HG02759 (cell line): ENCODE results near the gene PTX4.
A peak's percentile ranks its signal among the peaks of the same experiment; 100 is the strongest.

ENCODE experiments used
- ATAC-seq: cut with Tn5 transposase; IDR thresholded peaks from one replicate; pipeline ENCODE4 v1.9.1; 2021; ENCODE audit warnings: mild to moderate bottlenecking, moderate library complexity; ENCODE audit not compliant: unreplicated experiment

PTX4 gene

DNA sequence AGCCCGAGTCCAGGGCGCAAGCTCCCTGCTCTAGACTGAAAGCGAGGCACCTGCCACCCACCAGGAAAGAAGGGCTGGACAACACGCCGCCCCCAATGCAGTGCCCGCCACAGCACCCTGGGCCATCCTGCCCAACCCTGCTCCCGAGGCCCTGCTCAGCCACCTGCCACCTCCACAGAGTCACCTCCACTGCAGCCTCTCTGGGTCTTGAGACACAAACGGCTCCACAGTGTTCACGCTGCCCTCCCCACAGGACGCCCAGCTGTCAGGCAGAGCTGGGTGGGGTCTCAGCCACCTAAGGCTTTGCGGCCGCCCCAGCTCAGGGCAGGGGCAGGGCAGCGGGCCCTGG is 23.2 kb downstream of the PTX4 start:
- no peak for ATAC-seq

DNA sequence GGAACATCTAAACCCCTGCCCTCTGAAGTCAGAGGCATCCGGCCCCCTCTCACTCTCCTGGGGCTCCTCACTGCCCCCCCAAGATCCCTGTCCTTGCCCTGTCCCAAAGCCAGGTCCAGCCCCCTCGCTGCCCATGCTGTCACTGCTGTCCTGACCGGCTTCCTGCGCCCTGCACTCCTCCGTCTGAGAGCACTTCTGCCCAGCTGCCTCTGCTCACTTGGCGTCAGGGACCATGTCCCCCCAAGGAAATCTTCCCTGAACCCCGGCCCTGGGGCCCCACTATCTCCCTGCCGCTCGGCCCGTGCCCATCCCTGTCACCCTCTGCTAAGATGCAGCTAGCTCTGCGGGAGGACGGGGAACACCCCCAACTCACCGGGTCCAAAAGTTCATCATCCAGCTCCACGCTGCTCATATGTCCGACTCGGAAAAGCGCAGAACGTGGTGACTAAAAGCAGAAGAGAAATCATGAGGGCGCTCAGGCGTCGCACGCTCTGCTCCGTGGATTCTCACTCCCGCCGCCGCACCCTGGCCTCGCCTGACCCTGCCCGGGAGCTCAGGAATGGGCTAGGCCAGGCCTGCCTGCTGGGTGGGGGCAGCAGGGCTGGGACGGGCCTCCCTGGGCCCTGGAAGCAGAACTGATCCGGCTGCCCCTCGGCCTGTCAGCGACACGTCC is 23.7 kb downstream of the PTX4 start:
- no peak for ATAC-seq

DNA sequence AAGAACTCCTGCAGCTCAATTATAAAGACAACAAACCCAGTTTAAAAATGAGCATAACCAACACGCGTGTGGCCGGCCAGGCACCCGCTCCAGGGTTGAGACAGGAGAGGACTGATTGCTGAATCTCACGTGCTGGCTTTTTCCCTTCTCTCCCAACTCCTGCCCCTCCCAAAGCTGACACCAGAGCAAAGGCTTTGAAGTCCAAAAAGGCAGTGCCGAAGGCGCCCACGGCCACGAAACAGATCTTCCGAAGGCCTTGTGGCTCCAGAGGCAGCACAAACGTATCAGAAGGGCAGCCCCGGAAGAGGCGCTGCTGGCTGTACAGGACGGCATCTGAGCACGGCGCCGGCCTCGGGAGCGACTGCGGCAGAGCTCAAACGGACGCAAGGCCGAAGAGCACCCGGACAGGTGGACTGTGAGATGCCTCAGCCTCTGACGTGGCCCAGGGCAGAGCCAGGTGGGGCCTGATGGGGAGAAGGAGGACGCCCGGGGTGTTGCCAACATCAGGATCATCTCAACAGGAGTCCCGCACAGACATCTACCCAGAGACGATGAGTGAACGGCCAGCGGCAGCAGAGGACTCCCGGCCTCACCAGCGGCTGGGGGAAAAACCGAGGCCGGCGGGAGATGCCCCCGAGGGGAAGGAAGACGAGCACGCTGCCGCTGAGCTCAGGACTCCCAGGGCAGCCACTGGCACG is 24.4 kb downstream of the PTX4 start:
- no peak for ATAC-seq

DNA sequence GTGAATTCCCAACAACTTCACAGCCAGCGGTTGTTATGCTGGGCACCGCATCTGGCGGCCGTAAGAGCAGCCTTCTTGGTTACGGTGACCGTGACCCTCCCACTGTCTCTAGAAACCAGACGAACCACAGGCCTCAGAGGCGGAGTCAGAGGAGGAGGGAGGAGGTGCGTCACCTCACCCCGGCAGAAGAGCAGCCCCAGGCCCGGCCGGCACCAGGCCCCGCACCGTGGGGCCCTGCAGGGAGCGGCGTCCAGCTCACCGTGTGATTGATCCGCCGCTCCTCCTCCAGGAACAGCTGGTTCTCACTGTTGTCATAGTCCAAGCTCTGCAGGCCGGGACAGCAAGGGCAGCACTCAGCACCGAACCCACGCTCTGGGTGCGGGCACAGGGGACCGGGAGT is 27.6 kb downstream of the PTX4 start:
- no peak for ATAC-seq

DNA sequence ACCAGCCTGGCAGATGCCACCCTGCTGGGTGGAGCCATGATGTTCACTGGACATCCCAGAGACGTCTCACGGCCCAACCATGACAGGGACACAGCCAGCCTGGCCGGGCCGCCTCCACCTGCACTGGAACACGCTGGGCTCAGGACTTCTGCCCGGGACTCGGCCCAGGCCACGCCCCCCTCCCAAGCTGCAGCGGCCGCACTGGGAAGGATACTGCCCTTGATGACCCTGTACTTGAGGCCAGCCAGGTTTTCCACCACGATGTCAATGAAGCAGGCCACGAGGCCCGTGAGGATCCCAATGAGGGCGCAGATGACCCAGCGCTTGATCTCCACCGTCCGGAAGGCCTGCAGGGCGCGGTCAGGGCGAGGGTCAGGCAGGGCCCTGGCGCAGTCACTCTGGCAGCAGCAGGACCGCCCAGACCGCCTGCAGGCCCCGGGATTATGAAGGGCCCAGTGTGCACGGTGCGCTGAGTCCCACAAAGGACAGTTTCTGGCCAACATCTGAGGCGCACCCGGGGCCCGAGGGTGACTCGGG is 28.1 kb downstream of the PTX4 start:
- no peak for ATAC-seq

DNA sequence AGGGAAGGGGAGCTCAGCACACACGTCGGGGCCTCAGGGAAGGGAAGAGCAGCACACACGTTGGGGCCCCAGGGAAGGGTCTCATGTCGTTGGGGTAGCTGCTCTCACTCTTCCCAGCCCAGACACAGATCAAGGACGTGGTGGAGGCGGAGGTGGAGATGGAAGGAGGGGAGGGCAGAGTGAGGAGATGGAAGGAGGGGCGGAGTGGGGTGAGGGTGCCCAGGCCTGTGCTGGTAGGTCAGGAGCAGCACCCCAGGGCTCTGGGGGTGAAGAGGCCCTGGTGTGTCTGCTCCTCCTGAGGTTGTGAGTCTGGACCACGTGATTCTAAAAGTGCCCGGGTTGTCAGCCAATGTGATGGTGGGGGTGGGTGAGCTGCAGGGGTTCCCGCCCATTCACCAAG is 28.8 kb downstream of the PTX4 start:
- ATAC-seq = no peak

DNA sequence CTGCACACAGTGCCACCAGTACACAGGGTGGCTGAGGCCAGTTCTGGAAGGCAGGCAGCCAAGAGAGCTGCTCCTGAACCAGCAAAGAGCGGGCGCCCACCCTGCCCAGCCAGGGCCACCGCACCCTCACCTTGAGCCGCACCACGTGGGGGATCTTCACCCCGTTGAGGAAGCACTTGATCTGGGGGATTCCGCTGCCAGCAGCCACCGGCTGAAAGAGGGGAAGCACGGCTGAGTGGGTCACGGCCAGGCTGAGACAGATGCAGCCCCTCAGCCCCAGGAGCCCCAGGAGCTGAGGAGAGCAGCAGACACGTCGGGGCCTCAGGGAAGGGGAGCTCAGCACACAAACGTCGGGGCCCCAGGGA is 29.8 kb downstream of the PTX4 start:
- peak; percentile 42 for ATAC-seq

DNA sequence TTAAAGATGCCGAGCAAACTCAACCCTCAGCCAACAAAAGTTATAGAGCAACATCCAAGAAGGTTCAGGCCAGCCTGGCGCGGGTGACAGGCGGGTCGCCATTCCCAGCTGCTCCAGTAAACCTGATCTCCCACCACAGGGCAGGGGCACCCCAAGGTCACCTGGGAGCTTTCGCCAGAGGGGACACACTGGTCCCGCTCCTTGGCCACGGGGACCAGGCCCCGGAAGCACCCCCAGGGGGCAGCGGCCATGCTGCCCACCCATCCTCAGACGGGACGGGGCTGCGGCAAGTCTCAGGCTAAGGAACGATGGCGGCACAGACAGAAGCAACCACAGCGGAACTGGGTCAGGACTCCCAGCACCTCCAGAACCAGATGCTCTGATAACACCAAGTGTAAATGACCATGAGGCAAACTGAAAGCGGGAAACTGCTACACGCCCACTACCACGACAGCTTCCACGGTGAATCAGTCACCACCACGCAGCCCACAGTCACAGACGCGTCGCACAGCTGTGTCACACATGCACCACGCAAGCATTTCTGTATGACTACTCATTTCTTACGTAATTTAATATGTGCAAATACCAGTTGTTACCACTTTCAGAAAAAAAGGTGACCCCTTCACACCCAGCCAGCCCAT is 30.3 kb downstream of the PTX4 start:
- ATAC-seq = no peak

DNA sequence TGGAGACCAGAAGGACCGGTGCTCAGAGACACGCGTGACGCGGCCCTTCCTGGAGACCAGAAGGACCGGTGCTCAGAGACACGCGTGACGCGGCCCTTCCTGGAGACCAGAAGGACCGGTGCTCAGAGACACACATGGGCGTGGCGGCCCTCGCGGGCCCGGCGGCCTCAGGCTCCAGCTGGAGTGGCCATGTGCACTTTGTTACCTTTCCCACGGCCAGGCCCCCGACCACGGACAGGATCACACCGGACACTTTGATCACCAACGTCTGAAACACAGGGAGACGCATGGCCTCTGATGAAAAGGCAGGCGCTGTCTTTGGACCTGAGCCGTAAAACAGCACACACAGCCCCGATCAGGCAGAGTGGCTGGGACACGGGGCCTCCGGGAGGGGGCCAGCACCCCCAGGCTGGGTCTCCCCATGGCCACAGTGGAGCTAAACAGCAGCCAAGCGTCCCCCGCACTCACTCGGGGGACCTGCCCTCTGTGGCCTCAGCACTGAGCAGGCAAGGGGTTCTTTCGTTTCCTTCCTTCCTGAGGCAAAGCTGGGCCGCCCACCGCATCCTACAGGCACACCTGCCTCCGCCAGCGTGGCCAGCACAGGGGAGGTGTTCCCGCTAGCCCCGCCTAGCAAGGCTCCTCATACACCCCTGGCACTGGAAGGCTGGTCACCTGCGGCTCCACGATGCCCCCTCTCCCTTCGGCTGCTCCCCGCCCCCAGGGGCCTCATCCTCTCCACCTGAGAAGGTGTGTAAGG is 31.1 kb downstream of the PTX4 start:
- no peak for ATAC-seq

DNA sequence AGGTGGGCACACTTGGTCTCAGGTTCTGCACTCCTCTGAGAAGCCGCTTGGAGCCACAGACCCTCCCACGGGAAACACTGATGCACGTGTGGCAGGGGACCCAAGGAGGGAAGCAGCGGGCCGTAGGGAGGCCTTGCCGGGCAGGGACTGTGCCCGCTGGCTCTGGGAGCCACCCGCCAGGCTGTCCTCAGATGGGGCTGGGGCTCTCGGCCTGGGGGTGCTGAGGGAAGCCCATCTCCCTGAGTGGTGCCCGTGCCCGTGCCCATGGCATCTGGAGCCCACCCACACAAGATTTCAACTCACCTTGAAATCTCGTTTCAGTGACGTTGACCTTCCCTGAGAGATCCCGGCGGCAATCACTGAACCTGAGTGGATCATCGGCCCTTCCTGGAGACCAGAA is 31.8 kb downstream of the PTX4 start:
- no peak for ATAC-seq

DNA sequence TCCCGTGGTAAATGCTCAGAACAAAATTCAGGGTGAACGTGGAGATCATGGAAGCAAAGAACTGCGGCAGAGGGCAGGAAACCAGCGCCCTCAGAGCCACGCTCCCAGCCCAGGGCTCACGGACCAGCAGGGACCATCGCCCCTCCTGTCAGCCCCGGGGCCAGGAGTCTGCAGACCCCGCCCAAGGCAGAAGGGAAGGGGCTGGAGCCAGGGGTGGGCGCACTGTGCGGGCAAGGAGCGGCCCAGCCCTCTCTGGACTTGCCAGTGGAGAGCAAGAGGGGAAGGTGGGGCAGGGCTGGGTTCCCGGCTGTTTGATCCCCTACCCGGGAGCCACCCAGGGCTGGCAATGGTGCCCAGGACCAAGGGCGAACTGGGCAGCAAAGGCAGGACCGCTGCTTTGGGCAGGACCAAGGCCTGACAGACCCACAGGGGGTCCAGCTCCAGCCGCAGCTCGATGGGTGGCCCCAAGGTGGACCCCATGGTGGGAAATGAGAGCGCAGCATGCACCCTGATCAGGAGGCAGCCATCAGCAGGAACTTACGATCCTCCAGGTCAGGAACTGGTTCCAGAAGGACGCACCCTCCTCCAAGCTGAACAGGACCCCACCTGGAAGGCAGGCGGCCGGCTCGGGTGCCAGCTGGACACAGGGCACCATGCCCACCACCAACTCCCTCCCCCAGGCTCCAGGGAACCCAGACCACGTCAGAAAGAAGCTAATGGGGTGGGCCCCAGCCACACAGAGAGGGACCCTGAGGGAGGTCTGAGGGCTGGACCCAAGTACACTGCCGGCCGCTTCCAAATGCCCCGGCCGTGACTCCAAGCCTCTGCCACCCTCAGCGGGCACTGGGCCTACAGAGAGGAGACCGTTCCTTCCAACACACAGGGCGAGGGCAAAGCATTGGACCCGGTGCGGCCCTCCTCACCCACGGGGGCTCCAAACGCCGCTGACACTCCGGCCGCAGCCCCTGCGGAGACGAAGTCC is 33.3 kb downstream of the PTX4 start:
- no peak for ATAC-seq

DNA sequence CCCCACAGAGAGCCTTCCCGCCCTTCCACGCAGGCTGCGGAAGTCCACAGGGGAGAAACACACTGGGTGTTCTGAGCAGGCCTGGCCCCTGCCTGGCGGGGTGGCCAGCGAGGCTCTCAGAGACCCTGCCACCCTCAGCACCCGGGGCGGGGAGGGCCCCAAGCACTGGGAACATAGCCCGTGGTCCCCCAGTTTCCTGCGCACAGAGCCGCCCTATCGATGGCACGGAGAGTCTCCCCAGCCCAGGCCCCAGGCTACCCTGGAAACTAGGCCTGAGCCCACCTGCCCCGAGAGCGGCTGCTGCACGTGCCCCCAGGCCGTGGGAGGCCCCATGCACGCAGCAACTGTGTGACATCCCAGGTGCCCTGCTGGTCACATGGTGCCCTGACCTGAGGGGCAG is 34.2 kb downstream of the PTX4 start:
- no peak for ATAC-seq

DNA sequence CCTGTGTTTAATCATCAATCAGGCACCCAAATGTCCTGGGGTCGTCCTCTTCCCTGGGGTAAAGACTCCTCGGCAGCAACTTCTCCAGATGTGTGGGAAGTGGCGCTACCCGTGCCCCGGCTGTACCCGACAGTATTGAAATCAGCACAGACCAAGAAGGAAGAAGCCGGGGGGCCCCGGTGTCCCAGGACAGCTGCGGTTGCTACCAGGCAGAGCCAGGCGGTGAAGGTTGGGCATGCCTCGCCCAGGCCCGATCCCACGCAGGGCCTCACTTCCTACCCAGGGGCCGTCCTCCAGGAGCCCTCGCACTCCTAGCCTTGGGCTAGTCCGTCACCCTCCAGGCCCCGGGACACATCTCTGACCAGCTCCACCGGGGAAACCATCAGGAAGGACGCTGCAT is 35.4 kb downstream of the PTX4 start:
- ATAC-seq = no peak

DNA sequence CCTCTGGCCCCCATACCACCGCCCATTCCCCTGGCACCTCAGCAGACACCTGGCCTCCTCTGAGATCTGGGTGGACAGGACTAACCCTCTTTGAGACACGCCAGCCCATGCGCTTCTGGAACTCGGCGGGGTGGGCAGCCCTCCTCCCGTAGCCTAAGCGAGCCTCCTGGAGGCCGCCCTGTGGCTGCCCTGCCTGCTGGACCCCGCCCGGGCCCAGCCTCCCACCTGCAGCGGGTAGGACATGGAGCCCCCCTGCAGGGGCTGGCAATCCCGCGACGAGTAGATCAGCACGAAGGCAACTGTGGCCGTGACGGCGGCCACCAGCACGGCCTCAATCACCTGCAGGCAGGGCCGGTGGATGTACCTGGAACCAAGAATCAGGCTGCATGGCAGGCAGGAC is 36.2 kb downstream of the PTX4 start:
- ATAC-seq = no peak

DNA sequence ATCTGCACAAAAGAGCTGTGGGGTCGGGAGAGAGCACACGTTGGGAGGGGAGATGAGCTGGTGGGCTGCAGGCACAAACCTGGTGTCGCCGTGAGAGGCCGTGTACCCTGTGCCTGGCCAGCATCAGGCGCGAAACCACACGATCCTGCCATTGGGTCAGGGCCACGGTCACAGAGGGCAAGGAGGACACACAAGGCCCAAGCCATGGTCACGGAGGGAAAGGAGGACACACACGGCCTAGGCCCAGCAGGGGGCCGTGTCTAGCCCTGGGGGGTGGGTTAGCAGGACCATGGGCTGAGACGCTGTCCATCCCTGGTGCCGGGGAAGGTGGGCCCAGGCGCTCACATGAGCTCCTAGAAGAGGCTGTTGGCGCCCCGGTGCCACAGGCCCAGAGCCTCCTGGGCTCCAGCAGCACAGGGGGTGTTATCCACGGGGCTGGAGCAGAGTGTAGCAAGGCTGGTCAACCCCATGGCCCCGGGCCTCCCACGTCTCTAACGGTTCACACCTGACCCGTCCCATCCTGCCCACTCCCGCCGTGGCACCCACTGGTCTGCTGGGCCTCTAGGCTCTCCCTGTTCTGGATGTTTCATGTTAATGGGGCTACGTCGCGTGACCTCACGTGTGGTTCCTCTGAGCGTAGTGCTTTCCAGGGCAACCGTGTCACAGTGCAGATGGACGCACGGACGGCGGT is 36.9 kb downstream of the PTX4 start:
- no peak for ATAC-seq

DNA sequence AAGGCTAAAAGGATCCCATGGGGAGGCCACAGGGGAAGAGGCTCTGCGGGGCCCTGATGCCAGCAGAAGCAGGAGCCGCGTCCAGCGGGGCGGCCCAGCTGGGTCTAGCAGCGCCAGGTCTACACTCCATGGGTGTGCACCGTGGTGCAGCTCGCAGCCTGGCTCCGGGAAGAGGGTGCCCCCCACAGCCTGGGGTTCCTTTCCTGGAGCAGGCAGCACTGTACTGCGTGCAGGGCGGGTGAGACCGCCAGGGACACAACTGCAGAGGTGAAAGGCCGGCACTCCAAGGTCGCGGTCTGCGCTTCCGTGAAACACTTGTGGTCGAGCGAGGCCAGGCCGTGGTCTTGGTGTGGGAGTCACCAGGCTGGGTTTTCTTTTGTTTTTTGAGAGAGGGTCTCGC is 37.9 kb downstream of the PTX4 start:
- ATAC-seq = no peak

DNA sequence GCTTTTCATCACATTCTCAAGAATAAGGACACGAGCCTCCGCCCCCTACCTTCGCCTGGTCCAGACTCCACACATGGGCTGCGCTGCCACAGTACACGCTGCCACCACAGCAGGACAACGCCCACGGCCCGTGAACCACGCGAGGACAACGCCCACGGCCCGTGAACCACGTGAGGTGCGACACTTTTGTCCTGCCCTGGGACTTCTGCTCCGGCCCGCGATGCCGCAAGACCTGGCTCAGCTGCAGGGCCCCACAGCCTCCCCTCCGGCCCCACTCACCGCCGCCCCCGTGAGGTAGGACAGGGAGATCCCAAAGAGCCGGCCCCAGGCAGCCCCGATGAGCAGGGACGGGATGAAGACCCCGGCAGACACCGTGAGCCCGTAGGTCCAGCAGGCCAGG is 38.5 kb downstream of the PTX4 start:
- no peak for ATAC-seq

DNA sequence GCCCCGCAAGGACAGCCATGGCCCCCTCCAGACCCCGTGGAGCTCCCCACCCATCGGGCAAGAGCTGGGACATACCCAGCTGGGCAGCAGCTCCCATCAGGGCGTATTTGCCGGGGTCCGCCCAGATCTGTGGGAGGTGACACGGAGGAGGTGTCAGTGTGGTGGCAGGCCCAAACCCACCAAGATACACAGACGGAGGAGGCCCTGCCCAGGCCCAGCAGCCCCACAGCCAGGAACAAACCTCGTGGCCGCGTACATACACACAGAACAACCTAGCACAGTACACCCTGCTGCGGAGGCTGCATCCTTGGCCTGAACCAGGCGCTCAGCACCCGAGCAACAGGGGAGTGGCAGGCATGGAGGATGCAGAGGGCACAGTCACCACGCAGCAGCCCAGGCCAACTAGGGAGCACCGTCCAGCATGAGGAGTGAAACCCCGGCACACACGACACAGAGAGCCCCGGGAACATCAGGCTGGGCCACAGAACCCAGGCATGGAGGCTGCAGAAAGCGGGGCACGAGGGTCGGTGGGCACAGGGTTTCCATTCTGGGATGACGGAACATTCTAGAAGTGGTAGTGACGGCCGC is 39.4 kb downstream of the PTX4 start:
- ATAC-seq = no peak

DNA sequence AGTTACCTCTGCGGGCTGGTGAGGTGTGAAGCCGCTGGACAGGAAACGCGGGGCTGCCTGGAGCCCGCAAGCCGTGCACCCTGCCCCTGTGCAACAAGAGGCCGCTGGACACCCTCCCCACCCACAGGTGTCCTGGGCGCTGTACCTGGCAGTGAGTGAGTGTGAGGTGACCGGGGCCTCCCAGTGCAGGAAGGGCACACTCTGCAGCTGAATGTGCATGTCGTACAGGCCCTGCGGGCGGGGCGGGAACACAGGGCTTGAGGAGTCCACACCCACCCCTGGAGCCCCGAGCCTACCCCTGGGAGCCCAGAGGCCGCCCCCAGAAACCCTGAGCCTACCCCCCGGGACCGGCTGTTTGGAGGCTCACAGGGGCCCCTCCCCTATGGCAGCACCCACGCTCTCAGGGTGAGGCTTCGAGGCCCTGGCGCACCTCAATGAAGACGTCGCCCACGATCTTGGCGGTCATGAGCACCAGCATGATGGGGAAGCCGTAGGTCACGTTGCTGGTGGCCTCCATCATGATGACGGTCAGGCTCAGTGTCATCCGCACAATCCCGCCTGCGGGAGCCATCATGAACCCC is 40.1 kb downstream of the PTX4 start:
- no peak for ATAC-seq
